HG03457 (cell line): ENCODE measurements around the gene NSRP1.
"Not testable (repeated sequence)": the region's sequence is repeated elsewhere in the genome, so short reads cannot be mapped to it uniquely, and the experiment has no call there.

ENCODE experiments used
- ATAC-seq: cut with Tn5 transposase; IDR thresholded peaks from one replicate; pipeline ENCODE4 v1.9.1; 2021; ENCODE audit warnings: moderate number of reproducible peaks; ENCODE audit not compliant: unreplicated experiment

NSRP1 gene

GRCh38 chr17:30174556-30174955 lies 57.9 kb downstream of the NSRP1 start:
- ATAC-seq, result no peak

GRCh38 chr17:30176855-30177254 lies 60.2 kb downstream of the NSRP1 start:
- no peak for ATAC-seq

- ATAC-seq, result no peak
These were observed 70.1 kb downstream of the NSRP1 start for GRCh38 chr17:30186761-30187160.

GRCh38 chr17:30187573-30187972 lies 71.0 kb downstream of the NSRP1 start:
- no peak for ATAC-seq

- no peak for ATAC-seq
These were observed 71.8 kb downstream of the NSRP1 start for GRCh38 chr17:30188211-30188939.

GRCh38 chr17:30191072-30191471 lies 74.5 kb downstream of the NSRP1 start:
- no peak for ATAC-seq

GRCh38 chr17:30196504-30196903 lies 79.9 kb downstream of the NSRP1 start:
- no peak for ATAC-seq

- no peak for ATAC-seq
These were observed 80.8 kb downstream of the NSRP1 start for GRCh38 chr17:30197416-30197815.

- no peak for ATAC-seq
These were observed 83.0 kb downstream of the NSRP1 start for GRCh38 chr17:30199600-30199999.

GRCh38 chr17:30200106-30200505 lies 83.5 kb downstream of the NSRP1 start:
- no peak for ATAC-seq

GRCh38 chr17:30200656-30201055 lies 84.0 kb downstream of the NSRP1 start:
- ATAC-seq, result not testable (repeated sequence)

GRCh38 chr17:30203471-30203981 lies 86.9 kb downstream of the NSRP1 start:
- ATAC-seq, result no peak

GRCh38 chr17:30207655-30208054 lies 91.0 kb downstream of the NSRP1 start:
- no peak for ATAC-seq

GRCh38 chr17:30208214-30208613 lies 91.6 kb downstream of the NSRP1 start:
- ATAC-seq, result no peak

- no peak for ATAC-seq
These were observed 93.3 kb downstream of the NSRP1 start for GRCh38 chr17:30209930-30210329.

- no peak for ATAC-seq
These were observed 93.8 kb downstream of the NSRP1 start for GRCh38 chr17:30210366-30210765.

GRCh38 chr17:30210901-30211300 lies 94.3 kb downstream of the NSRP1 start:
- ATAC-seq, result no peak

- no peak for ATAC-seq
These were observed 94.8 kb downstream of the NSRP1 start for GRCh38 chr17:30211371-30211770.

- no peak for ATAC-seq
These were observed 96.1 kb downstream of the NSRP1 start for GRCh38 chr17:30212750-30213149.

GRCh38 chr17:30217054-30217453 lies 100.4 kb downstream of the NSRP1 start:
- no peak for ATAC-seq

GRCh38 chr17:30217746-30218245 lies 101.2 kb downstream of the NSRP1 start:
- no peak for ATAC-seq

- ATAC-seq, result no peak
These were observed 102.2 kb downstream of the NSRP1 start for GRCh38 chr17:30218799-30219198.

GRCh38 chr17:30219315-30219714 lies 102.7 kb downstream of the NSRP1 start:
- ATAC-seq, result no peak
